Ishikawa (cell line): ENCODE results near the gene FCRLB.

Experiments
- CEBPB ChIP-seq: IDR thresholded peaks from 2 replicates; pipeline ENCODE4 v1.6.1; 2012
- CREB1 ChIP-seq: IDR thresholded peaks from 2 replicates; pipeline ENCODE4 v1.6.1; 2012; ENCODE audit warnings: low read depth
- EGR1 ChIP-seq: IDR thresholded peaks from 2 replicates; pipeline ENCODE4 v1.6.1; 2012
- NFIC ChIP-seq: IDR thresholded peaks from 2 replicates; pipeline ENCODE4 v1.6.1; 2012
- RAD21 ChIP-seq: IDR thresholded peaks from 2 replicates; pipeline ENCODE4 v1.6.1; 2012; ENCODE audit warnings: low read depth
- TAF1 ChIP-seq: IDR thresholded peaks from 2 replicates; pipeline ENCODE4 v1.6.1; 2012; ENCODE audit warnings: low read depth, mild to moderate bottlenecking
- TCF12 ChIP-seq: IDR thresholded peaks from 2 replicates; pipeline ENCODE4 v1.6.1; 2012; ENCODE audit warnings: low read depth
- TEAD4 ChIP-seq: IDR thresholded peaks from 2 replicates; pipeline ENCODE4 v1.6.1; 2012
- YY1 ChIP-seq: IDR thresholded peaks from 2 replicates; pipeline ENCODE4 v1.6.1; 2012; ENCODE audit warnings: low read depth
- ZBTB7A ChIP-seq: IDR thresholded peaks from 2 replicates; pipeline ENCODE4 v1.6.1; 2012; ENCODE audit warnings: low read depth
- TF ChIP-seq, protein P1 (sequence below): IDR thresholded peaks from 2 replicates; pipeline ENCODE4 v1.6.1; 2012
- TF ChIP-seq, protein P2 (sequence below): IDR thresholded peaks from 2 replicates; pipeline ENCODE4 v1.6.1; 2012; ENCODE audit warnings: low read depth, mild to moderate bottlenecking

- TF ChIP-seq TAF1 (no peak), YY1 (no peak), CREB1 (no peak), EGR1 (no peak), TEAD4 (no peak), CEBPB (no peak), RAD21 (no peak), NFIC (no peak), ZBTB7A (no peak), TCF12 (no peak)
- TF ChIP-seq, protein P1, sequence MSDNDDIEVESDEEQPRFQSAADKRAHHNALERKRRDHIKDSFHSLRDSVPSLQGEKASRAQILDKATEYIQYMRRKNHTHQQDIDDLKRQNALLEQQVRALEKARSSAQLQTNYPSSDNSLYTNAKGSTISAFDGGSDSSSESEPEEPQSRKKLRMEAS = no peak
- TF ChIP-seq, protein P2, sequence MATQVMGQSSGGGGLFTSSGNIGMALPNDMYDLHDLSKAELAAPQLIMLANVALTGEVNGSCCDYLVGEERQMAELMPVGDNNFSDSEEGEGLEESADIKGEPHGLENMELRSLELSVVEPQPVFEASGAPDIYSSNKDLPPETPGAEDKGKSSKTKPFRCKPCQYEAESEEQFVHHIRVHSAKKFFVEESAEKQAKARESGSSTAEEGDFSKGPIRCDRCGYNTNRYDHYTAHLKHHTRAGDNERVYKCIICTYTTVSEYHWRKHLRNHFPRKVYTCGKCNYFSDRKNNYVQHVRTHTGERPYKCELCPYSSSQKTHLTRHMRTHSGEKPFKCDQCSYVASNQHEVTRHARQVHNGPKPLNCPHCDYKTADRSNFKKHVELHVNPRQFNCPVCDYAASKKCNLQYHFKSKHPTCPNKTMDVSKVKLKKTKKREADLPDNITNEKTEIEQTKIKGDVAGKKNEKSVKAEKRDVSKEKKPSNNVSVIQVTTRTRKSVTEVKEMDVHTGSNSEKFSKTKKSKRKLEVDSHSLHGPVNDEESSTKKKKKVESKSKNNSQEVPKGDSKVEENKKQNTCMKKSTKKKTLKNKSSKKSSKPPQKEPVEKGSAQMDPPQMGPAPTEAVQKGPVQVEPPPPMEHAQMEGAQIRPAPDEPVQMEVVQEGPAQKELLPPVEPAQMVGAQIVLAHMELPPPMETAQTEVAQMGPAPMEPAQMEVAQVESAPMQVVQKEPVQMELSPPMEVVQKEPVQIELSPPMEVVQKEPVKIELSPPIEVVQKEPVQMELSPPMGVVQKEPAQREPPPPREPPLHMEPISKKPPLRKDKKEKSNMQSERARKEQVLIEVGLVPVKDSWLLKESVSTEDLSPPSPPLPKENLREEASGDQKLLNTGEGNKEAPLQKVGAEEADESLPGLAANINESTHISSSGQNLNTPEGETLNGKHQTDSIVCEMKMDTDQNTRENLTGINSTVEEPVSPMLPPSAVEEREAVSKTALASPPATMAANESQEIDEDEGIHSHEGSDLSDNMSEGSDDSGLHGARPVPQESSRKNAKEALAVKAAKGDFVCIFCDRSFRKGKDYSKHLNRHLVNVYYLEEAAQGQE = no peak
Observed at GRCh38 chr1:161676958-161677689, 44.2 kb upstream of the FCRLB start.
